Measurements from ENCODE around the gene TCF12.

Gene TCF12

GRCh38 chr15:57328897-57329296 lies 410.5 kb downstream of the TCF12 start:
- DNase-seq (ENCODE audit: low read depth): no peak
- H3K4me3 ChIP-seq (ENCODE audit: control insufficient read depth, low read depth, low read length): no peak overlapping the region
- no peak for TF ChIP-seq CTCF (conservative IDR thresholded peaks at IDR 0.05; ENCODE audit: control insufficient read depth, insufficient read depth, low read depth, low read length)

GRCh38 chr15:57329582-57330367 lies 411.3 kb downstream of the TCF12 start:
- TF ChIP-seq CTCF (conservative IDR thresholded peaks at IDR 0.05; ENCODE audit: control insufficient read depth, insufficient read depth, low read depth, low read length): no peak
- no peak for DNase-seq (ENCODE audit: low read depth)
- H3K4me3 ChIP-seq (ENCODE audit: control insufficient read depth, low read depth, low read length): no peak overlapping the region

- no peak overlapping the region for H3K4me3 ChIP-seq (ENCODE audit: control insufficient read depth, low read depth, low read length)
- no peak for DNase-seq (ENCODE audit: low read depth)
- no peak for TF ChIP-seq CTCF (conservative IDR thresholded peaks at IDR 0.05; ENCODE audit: control insufficient read depth, insufficient read depth, low read depth, low read length)
Measured at GRCh38 chr15:57330619-57331340, 412.3 kb downstream of the TCF12 start.

GRCh38 chr15:57332326-57332725 lies 413.9 kb downstream of the TCF12 start:
- no peak for DNase-seq (ENCODE audit: low read depth)
- no peak for TF ChIP-seq CTCF (conservative IDR thresholded peaks at IDR 0.05; ENCODE audit: control insufficient read depth, insufficient read depth, low read depth, low read length)
- no peak overlapping the region for H3K4me3 ChIP-seq (ENCODE audit: control insufficient read depth, low read depth, low read length)

- TF ChIP-seq CTCF (conservative IDR thresholded peaks at IDR 0.05; ENCODE audit: control insufficient read depth, insufficient read depth, low read depth, low read length): no peak
- DNase-seq (ENCODE audit: low read depth): no peak
- no peak overlapping the region for H3K4me3 ChIP-seq (ENCODE audit: control insufficient read depth, low read depth, low read length)
Measured at GRCh38 chr15:57333487-57333886, 415.0 kb downstream of the TCF12 start.

- no peak overlapping the region for H3K4me3 ChIP-seq (ENCODE audit: control insufficient read depth, low read depth, low read length)
- no peak for TF ChIP-seq CTCF (conservative IDR thresholded peaks at IDR 0.05; ENCODE audit: control insufficient read depth, insufficient read depth, low read depth, low read length)
- peak; percentile 21 for DNase-seq (ENCODE audit: low read depth)
Measured at GRCh38 chr15:57334257-57334656, 415.8 kb downstream of the TCF12 start.

All from fibroblast of mammary gland (primary cell).